Upper lobe of left lung (tissue), 4 donors: ENCODE results near the gene KCNMA1.

Experiments
- CTCF ChIP-seq, 6 experiments: fragments of 450-650 bp in 4 of 6; fragments of 200-600 bp in 2 of 6; sonication (generic) in 2 of 6; IDR thresholded peaks; one replicate each; pipeline ENCODE4 v1.5.1; 2016 to 2019; ENCODE audit warnings: antibody characterized with exemption in 6 of 6
- EP300 ChIP-seq, 4 donors: sonication (generic); formaldehyde crosslinking; IDR thresholded peaks; one replicate each; pipeline ENCODE4 v1.5.1; 2017; ENCODE audit warnings: antibody characterized with exemption in 4 of 4, control low read depth in 2 of 4
- POLR2A ChIP-seq, 4 donors: fragments of 450-650 bp; IDR thresholded peaks; one replicate each; pipeline ENCODE4 v1.5.1; 2016 to 2017; ENCODE audit warnings: antibody characterized with exemption in 4 of 4, mild to moderate bottlenecking in 2 of 4

- TF ChIP-seq EP300 (IDR thresholded peaks at IDR 0.05) (no peak), CTCF (IDR thresholded peaks at IDR 0.05) (no peak), POLR2A (IDR thresholded peaks at IDR 0.05) (no peak)
Observed at GRCh38 chr10:77180104-77180503, 457.5 kb downstream of the KCNMA1 start.
